GM21529 (cell line): ENCODE measurements around the gene TSSK6.
A peak's percentile ranks its signal among the peaks of the same experiment; 100 is the strongest.

Source experiments
- ATAC-seq: cut with Tn5 transposase; IDR thresholded peaks from one replicate; pipeline ENCODE4 v1.9.1; 2021; ENCODE audit not compliant: unreplicated experiment

The TSSK6 gene

DNA sequence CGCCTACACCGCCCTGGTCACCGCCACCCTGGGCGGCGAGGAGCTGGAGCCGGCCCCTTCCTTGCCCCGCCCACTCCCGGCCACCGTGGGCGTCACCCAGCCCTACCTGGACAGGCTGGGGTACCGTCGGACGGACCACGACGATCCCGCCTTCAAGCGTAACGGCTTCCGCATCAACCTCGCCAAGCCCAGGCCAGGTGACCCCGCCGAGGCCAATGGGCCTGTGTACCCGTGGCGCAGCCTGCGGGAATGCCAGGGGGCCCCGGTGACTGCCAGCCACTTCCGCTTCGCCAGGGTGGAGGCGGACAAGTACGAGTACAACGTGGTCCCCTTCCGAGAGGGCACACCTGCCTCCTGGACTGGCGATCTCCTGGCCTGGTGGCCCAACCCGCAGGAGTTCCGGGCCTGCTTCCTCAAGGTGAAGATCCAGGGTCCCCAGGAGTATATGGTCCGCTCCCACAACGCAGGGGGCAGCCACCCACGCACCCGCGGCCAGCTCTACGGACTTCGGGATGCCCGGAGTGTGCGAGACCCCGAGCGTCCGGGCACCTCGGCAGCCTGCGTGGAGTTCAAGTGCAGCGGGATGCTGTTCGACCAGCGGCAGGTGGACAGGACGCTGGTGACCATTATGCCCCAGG, 29.7 kb upstream of the TSSK6 start:
- no peak for ATAC-seq

DNA sequence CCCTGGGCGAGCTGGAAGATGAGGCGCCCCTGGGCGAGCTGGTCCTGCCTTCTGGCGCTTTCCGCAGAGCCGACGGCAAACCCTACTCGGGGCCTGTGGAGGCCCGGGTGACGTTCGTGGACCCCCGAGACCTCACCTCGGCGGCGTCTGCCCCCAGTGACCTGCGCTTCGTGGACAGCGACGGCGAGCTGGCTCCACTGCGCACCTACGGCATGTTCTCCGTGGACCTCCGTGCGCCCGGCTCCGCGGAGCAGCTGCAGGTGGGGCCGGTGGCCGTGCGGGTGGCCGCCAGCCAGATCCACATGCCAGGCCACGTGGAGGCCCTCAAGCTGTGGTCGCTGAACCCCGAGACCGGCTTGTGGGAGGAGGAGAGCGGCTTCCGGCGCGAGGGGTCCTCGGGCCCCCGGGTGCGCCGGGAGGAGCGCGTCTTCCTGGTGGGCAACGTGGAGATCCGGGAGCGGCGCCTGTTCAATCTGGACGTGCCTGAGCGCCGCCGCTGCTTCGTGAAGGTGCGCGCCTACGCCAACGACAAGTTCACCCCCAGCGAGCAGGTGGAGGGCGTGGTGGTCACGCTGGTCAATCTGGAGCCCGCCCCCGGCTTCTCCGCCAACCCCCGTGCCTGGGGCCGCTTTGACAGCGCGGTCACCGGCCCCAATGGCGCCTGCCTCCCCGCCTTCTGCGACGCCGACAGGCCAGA, 29.1 kb upstream of the TSSK6 start:
- ATAC-seq, result no peak

GRCh38 chr19:19543640-19544039, 28.3 kb upstream of the TSSK6 start:
- no peak for ATAC-seq

DNA sequence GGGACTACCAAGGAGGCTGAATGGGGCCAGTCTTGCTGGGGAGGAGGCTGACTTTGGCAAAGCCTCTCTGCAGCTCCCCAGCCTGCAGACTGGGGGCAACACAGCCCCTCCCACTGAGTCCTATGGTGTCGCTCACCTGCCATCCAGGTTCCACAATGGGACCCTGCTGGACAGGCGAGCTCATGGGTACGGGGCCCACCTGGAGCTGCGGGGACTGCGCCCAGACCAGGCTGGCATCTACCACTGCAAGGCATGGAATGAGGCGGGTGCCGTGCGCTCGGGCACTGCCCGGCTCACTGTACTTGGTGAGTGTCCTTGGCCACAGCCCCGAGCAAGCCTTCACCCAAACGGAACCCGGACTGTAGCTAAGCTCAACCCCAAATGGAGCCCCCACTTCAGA, 27.8 kb upstream of the TSSK6 start:
- no peak for ATAC-seq

DNA sequence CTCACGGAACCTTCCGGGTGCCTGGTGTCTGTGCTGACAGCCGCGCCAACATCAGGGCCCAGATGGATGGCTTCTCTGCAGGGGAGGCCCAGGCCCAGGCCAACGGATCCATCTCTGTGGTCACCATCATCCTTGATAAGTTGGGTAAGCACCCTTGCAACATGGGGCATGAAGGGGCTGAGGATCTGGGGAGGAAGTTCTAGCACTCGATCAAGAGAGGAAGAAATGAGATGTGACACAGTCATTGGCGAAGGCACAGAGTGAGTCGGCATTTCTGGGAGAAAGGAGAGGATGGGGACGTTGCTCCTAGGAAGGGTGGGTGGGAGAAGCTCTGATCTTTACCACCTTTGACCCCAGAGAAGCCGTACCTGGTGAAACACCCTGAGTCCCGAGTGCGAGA, 27.2 kb upstream of the TSSK6 start:
- ATAC-seq, result no peak

- ATAC-seq, result no peak
These were observed 26.3 kb upstream of the TSSK6 start for GRCh38 chr19:19541616-19542015.

DNA sequence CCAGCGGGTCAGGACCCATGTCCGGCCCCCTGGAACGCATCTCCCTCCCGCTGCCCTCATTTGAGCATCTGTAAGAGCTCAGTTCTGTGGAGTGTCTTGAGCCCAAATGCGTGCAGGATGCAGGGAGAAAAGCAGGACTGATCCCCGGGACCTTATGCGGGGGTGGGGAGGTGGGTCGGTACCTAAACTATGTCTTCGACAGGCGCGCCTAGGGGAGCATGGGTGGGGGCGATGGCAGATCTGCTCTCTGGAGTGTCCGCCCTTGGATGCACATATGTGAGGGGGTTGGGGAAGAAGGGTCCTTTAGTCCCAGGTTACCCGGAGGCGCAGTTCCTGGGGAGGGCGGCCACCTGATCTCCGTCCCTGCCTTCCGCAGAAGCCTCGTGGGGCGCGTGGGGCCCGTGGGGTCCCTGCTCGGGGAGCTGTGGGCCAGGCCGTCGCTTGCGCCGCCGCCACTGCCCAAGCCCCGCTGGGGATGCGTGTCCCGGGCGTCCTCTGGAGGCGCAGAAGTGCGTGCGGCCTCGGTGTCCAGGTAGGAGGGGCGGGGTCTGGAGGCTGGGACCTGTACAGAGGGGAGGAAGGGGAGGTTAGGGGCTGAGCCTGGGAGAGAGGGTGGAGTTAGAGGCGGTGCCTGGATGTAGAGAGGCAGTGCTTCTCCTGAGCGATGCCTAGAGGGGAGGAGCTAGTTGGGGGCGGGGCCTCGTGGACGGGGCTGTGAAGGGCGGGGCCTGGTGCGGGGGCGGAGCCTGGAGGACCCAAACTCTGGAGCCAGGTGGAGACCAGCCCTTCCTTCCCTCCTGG, 25.6 kb upstream of the TSSK6 start:
- ATAC-seq, result peak; percentile 70

DNA sequence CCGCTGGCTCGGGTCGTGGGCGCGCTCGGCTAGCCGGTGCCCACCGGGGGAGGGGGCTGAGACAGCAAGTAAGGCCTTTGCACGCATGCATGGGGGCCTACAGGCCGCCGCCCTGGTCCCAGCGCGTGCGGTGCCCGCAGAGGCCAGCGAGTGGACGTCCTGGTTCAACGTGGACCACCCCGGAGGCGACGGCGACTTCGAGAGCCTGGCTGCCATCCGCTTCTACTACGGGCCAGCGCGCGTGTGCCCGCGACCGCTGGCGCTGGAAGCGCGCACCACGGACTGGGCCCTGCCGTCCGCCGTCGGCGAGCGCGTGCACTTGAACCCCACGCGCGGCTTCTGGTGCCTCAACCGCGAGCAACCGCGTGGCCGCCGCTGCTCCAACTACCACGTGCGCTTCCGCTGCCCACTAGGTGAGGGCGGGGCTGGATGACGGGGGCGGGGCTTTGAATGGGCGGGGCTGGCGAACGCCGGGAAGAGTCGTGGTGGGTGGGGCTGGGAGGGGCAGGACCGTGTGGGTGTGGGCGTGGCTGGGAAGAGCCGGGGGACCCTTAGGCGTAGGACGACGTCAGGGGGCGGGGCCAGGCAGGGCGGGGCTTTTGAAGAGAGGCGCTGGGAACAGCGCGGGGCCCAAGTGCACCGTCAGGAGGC, 24.8 kb upstream of the TSSK6 start:
- no peak for ATAC-seq

DNA sequence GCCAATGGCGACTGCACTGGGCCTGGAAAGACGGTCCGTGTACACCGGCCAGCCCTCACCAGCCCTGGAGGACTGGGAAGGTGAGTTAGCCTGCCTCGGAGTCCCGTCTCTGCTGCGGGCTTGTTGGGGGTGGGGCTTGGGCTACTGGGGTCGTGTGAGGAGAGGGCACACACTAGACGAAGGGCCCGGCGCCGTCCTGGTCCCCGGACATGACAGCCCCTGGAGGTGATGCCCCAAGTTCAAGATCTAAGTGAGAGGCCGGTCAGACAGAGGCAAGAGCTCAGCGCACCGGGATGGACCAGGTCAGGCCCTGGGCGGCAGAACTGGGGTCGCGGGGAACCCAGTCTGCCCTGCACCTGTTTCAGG, 24.3 kb upstream of the TSSK6 start:
- ATAC-seq, result no peak

DNA sequence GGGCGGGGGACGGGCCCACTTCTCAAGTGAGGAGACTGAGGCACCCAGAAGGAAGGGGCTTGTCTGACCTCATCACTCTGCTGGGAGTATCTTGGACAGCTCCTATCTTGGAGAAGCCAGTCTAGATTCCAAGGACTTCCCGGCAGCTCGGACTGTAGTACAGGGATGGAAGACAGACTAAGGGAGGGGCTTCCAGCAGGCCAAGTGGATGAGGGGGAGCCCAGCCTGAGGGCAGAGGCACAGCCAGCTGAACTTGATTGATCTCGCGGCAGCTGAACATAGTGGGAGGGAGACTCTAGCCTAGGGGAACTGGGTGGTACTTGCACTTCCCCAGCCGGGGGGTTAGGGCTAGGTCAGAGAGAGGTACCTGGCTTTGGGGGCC, 23.4 kb upstream of the TSSK6 start:
- no peak for ATAC-seq

DNA sequence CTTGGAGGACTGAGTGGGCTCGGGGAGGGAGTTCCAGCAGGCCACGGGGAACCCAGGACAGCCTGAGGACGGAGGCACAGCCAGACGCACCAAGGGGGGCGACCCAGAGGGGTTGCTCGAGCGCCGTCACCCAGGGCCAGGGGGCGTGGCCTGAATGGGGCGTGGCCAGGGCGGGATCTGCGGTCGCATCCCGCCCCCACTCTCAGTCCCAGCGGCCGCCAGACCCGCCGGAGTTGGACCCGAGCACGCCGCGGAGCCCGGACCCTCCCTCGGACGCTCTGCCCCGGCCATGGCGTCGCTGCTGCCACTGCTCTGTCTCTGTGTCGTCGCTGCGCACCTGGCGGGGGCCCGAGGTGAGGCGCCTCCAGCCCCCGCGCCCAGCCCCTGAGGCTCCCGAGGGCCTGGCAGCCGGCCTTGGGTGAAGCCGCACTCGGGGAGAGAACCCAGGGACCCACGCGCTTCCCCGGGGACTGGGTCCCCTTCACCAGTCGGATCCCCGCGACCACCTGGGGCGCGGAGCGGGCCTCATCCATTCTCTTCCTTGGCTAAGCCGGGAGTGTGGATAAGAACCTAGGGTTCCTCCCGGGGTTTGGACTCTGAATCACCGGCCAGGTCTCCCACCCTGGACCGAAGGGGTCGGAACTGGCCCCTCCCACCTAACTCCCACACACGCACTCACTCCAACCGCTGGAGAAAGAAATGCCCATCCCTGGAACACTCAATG, 22.9 kb upstream of the TSSK6 start, which contains the start of gene CILP2:
CILP2 (plus strand) TSS at position 205 of the 724 bp plus-strand sequence; CDS start at position 290, 85 bp downstream.
- ATAC-seq, result no peak

DNA sequence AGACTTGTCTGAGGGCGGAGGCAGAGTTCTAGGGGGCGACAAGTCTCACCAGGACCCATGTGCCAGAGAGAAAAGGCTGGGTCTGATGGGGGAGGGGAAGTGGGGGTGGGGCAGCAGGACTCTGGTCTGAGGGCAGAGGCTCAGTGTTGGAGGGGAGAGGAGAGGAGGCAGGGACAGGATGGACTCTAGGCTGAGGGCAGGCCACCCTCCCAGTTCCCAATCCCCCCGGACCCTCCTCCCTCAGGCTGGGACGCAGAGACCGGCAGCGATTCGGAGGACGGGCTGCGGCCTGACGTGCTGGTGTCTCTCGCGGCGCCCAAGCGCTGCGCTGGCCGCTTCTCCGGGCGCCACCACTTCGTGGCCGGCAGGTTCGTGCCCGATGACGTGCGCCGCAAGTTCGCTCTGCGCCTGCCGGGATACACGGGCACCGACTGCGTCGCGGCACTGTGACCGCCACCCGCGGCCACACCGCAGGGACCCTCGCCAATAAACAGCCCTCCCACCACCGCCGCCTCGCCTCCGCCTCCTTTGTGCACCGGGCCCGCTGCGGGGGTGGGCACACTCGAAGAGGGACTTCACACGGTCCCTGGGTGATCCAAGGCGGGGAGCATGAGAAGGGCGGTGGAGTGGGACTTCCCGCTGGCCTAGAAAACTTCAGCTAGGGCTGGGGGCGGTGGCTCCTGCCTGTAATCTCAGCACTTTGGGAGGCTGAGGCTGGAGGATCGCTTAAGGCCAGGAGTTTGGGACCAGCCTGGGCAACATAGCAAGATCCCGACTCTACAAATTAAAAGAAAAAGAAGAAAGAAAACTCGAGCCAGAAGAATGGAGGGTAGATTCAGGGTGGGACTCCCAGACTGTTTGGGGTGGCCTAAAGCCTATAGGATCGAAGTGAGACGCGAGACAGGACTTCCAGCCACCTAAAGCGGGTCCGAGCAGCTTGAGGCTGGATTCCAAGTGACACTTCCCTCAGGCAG, 22.0 kb upstream of the TSSK6 start:
- no peak for ATAC-seq

DNA sequence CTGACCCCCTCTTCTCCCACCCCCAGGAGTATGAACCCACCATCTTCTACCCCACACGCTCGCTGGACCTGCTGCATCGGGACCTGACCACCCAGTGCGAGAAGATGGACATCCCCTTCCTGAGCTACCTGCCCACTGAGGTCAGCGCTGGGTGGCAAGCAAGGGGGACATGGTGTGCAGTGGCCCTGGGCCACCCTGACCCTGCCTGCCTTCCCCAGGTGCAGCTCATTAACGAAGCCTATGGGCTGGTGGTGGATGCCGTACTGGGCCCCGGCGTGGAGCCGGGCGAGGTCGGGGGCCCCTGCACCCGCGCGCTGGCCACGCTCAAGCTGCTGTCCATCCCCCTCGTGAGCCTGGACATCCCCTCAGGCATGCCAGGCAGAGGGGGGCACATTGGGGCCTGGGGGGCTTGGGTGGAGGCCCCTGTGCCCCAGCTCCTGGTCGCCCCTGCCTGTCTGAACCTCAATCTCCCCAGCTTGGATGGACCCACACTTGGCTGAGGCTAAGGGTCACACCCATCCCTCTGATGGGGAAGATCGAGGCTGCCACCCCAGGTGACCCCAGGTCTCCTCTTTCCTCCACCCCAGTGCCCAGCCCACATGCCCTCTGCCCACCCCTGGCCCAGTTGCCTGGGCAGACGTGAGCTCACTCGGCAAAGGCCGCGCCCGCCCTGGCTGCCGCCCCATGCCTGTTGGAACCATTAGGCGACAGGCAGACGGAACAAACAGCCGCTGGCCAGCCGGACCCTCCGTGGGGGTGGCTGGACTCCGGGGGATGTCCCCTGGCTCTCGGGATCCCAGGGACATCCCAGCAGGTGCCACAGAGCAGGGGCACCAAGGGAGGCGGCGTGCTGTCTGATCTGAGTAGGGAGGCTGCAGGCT, 20.2 kb upstream of the TSSK6 start:
- no peak for ATAC-seq

DNA sequence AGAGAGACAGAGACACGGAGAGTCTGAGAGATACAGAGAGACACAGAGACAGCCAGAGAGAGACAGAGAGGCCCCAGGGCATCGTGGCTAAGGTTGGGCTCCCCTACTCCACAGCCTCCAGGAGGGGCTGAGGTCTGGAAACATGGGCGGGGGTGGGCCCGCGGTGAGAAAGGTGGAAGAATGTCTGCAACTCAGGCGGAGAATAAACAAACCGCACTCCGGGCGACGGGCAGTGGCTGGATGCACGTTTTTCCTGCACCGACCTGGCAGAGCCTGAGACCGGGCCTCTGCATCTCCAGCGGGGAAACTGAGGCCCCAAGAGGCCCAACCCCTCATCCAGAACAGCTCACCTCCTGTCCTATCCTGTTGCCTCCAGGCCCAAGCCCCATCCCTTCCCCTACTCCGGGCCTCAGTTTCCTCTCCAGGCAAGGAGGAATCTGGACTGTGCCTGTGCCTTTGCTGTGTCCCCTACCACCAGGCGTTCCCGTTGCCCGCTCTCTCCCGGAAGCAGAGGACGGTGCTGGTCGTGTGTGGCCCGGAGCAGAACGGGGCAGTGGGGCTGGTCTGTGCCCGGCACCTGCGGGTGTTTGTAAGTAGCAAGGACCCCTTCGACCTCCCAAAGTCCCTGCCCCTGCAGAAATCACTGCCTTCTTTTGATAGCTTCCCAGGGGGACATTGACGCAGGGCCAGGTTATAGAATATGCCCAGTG, 19.4 kb upstream of the TSSK6 start:
- ATAC-seq, result no peak

- ATAC-seq, result no peak
These were observed 18.5 kb upstream of the TSSK6 start for GRCh38 chr19:19533841-19534240.

DNA sequence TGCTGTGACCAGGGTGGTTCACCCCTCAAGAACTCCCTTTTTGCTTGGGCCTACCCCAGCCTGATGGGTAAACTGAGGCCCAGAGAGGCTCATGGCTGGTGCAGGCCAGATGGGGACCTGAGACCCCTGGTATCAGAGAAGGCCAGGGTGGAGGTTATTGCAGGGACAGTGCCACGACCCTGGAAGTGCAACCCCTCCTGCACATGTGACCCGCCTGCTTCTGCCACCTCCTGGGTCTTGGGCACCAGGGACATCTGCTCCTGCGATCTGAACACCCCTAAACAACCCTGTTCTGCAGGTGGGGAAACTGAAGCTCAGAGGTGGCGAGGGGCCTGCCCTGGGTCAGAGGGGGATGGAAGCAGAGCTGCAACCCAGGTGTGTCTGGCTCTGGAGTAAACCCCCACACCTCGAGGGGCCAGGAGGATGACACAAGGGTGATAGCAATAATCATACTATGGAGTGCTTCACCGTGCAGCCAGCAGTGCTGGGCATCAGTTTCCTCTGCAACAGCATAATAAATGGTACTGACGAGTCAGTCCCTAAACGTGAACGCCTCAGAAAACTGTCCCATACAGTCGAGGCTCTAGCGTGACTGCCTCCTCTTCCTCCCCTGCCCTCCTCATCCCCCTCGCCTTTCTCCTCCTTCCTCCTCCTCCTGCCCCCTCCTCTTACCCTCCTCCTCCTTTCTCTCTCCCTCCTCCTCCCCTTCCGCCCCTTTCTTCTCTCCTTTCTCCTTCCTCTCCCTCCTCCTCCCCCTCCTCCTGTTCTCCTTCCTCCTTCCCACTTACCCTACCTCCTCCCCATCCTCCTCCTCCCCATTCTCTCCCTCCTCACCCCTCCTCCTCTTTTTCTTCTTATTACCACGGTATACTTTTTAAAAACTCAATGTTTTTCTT, 17.7 kb upstream of the TSSK6 start:
- no peak for ATAC-seq
